Measurements from ENCODE around the gene CYTH3. TPM values are rescaled to one million over a fixed set of nuclear protein-coding genes. Genes with fewer than 3 reads are reported as not detected.

CYTH3 gene
- total and polyA plus RNA-seq, 5 donors: 23.5 to 40.2 (median 29.1) TPM

GRCh38 chr7:6164491-6164890, 107.9 kb downstream of the CYTH3 start:
- Histone ChIP-seq H3K9me3 (ENCODE audit: control insufficient read depth, low read length) (no peaks in the 10 kb centered on the region), H3K27me3 (ENCODE audit: control insufficient read depth, insufficient read depth) (no peaks in the 10 kb centered on the region), H3K27ac (ENCODE audit: low read length) (no peak overlapping the region), H3K4me3 (ENCODE audit: low read length) (no peak overlapping the region), H3K4me1 (ENCODE audit: control insufficient read depth, insufficient read depth, low read length) (peaks cover 4% of the 10 kb centered on the region)
- intact Hi-C loops (cut with DNase I): loop anchor here in 3 of 4 donors (5.0 to 10.0 kb wide), 4 partner anchors 60 to 158 kb away; partner anchors contain the start of gene CYTH3 (in 1 of the 3)
- WGBS: 77% methylated on average over 28 of the region's 28 CpGs
- peak in 2 of 3 donors; percentile 53 to 70 for DNase-seq
- ATAC-seq: no peak

GRCh38 chr7:6164010-6164409, 108.4 kb downstream of the CYTH3 start:
- peak in 1 of 3 donors; percentile 40 for DNase-seq
- no peaks in the 10 kb centered on the region for H3K27me3 ChIP-seq (ENCODE audit: control insufficient read depth, insufficient read depth)
- intact Hi-C loops (cut with DNase I): loop anchor here in 3 of 4 donors (5.0 to 10.0 kb wide), 4 partner anchors 61 to 158 kb away; partner anchors contain the start of gene CYTH3 (in 1 of the 3)
- H3K4me3 ChIP-seq (ENCODE audit: low read length): no peak overlapping the region
- no peak for ATAC-seq
- peaks cover 4% of the 10 kb centered on the region for H3K4me1 ChIP-seq (ENCODE audit: control insufficient read depth, insufficient read depth, low read length)
- H3K27ac ChIP-seq (ENCODE audit: low read length): no peak overlapping the region
- WGBS: 84% methylated on average over 7 of the region's 7 CpGs
- H3K9me3 ChIP-seq (ENCODE audit: control insufficient read depth, low read length): no peaks in the 10 kb centered on the region

- H3K4me1 ChIP-seq (ENCODE audit: control insufficient read depth, insufficient read depth, low read length): peaks cover 4% of the 10 kb centered on the region
- intact Hi-C loops (cut with DNase I): loop anchor here in 3 of 4 donors (5.0 to 10.0 kb wide), 4 partner anchors 61 to 159 kb away; partner anchors contain the start of gene CYTH3 (in 1 of the 3)
- no peaks in the 10 kb centered on the region for H3K9me3 ChIP-seq (ENCODE audit: control insufficient read depth, low read length)
- no peak overlapping the region for H3K4me3 ChIP-seq (ENCODE audit: low read length)
- no peak overlapping the region for H3K27ac ChIP-seq (ENCODE audit: low read length)
- H3K27me3 ChIP-seq (ENCODE audit: control insufficient read depth, insufficient read depth): no peaks in the 10 kb centered on the region
- 95% methylated on average over 17 of the region's 17 CpGs for WGBS
- peak in 1 of 3 donors; percentile 47 for DNase-seq
- no peak for ATAC-seq
Measured at GRCh38 chr7:6163402-6163801, 109.0 kb downstream of the CYTH3 start.

GRCh38 chr7:6162650-6163366, 109.6 kb downstream of the CYTH3 start:
- no peak for ATAC-seq
- intact Hi-C loops (cut with DNase I): loop anchor here in 3 of 4 donors (5.0 to 10.0 kb wide), 4 partner anchors 62 to 159 kb away; partner anchors contain the start of gene CYTH3 (in 1 of the 3)
- 81% methylated on average over 18 of the region's 18 CpGs for WGBS
- peak in 1 of 3 donors; percentile 47 for DNase-seq
- Histone ChIP-seq H3K9me3 (ENCODE audit: control insufficient read depth, low read length) (no peaks in the 10 kb centered on the region), H3K27ac (ENCODE audit: low read length) (peak overlapping the region; percentile 49), H3K4me3 (ENCODE audit: low read length) (no peak overlapping the region), H3K27me3 (ENCODE audit: control insufficient read depth, insufficient read depth) (no peaks in the 10 kb centered on the region), H3K4me1 (ENCODE audit: control insufficient read depth, insufficient read depth, low read length) (peaks cover 4% of the 10 kb centered on the region)

- Histone ChIP-seq H3K4me3 (ENCODE audit: low read length) (no peak overlapping the region), H3K4me1 (ENCODE audit: control insufficient read depth, insufficient read depth, low read length) (peaks cover 4% of the 10 kb centered on the region), H3K9me3 (ENCODE audit: control insufficient read depth, low read length) (no peaks in the 10 kb centered on the region), H3K27ac (ENCODE audit: low read length) (peak overlapping the region; percentile 49), H3K27me3 (ENCODE audit: control insufficient read depth, insufficient read depth) (no peaks in the 10 kb centered on the region)
- 25% methylated on average over 8 of the region's 8 CpGs for WGBS
- intact Hi-C loops (cut with DNase I): loop anchor here in 3 of 4 donors (5.0 to 10.0 kb wide), 4 partner anchors 63 to 160 kb away; partner anchors contain the start of gene CYTH3 (in 1 of the 3)
- ATAC-seq (peak; percentile 82 to 86), DNase-seq (peak; percentile 85 to 91 (median 91))
Measured at GRCh38 chr7:6162331-6162620, 110.1 kb downstream of the CYTH3 start.

DNA sequence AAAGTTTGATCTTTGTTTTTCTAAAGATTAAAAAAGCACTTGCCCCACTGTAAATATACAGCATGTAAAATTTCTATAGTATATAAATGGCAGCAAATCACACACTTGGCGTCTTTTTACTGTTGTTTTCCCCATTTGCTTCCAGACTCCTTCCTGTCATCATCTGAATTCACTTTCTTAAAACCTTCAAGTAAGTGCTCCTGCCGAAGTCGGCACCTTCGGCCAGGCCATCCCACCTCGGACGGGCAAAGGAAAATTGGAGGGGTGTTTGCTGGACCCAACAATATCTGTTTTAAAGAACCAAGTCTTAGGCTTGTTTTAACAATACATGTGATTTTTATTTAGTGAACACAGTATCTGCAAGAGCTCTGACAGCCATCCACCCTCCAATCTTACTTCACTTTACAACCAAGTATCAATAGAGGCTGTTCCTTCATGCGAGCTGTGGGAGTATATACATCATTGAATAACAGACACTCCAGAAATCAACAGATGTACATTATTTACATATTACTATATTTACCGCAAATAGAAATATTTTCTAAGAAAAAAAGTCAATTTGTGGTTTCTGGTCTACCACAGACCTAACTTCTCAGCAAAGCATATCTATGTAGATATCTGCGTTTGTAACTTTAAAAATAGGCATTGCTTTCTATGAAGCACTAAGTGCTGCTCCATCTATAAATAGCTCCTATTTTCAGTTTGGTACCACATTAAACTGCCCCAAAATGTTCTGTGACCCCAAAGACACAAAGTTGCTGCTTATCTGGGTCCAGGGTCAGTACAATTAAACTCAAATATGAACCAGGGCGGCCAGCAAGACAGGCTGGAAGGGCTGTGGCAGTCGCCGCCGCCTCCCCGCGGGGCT, 110.7 kb downstream of the CYTH3 start:
- Histone ChIP-seq H3K27ac (ENCODE audit: low read length) (peak overlapping the region; percentile 49), H3K4me3 (ENCODE audit: low read length) (no peak overlapping the region), H3K9me3 (ENCODE audit: control insufficient read depth, low read length) (no peaks in the 10 kb centered on the region), H3K4me1 (ENCODE audit: control insufficient read depth, insufficient read depth, low read length) (peaks cover 4% of the 10 kb centered on the region), H3K27me3 (ENCODE audit: control insufficient read depth, insufficient read depth) (no peaks in the 10 kb centered on the region)
- 50% methylated on average over 15 of the region's 15 CpGs for WGBS
- intact Hi-C loops (cut with DNase I): loop anchor here (2.0 to 10.0 kb wide), 6 partner anchors 63 to 163 kb away; partner anchors contain the start of gene CYTH3 (in 1 of the 4)
- DNase-seq (no peak), ATAC-seq (no peak)

DNA sequence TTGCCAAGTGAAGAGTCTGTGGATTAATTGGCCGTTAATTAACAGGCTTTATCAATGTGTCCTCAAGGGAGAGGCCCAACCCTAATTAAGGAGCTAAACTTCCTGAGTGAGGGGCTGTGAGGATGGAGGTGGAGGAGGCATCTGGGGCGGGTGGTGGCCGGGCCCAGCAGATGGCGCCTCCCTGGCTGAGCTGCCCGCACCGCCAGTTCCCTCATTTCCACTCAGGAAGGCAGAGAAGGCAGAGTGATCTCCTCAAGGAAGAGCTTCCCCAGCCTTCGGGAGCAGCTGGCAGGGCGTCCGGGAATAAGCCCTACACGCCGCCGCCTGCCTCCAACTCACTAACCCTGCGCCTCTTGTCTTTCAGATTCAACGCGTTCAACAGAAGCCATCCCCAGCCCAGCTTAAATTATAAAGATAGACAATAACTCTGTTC, 112.2 kb downstream of the CYTH3 start:
- Histone ChIP-seq H3K4me3 (ENCODE audit: low read length) (no peak overlapping the region), H3K9me3 (ENCODE audit: control insufficient read depth, low read length) (no peaks in the 10 kb centered on the region), H3K27ac (ENCODE audit: low read length) (no peak overlapping the region), H3K4me1 (ENCODE audit: control insufficient read depth, insufficient read depth, low read length) (peaks cover 4% of the 10 kb centered on the region), H3K27me3 (ENCODE audit: control insufficient read depth, insufficient read depth) (no peaks in the 10 kb centered on the region)
- 12% methylated on average over 15 of the region's 15 CpGs for WGBS
- DNase-seq (peak; percentile 82 to 91 (median 88)), ATAC-seq (peak; percentile 68 to 71)
- intact Hi-C loops (cut with DNase I): loop anchor here (2.0 to 10.0 kb wide), 6 partner anchors 65 to 165 kb away; partner anchors contain the start of gene CYTH3 (in 1 of the 4)

DNA sequence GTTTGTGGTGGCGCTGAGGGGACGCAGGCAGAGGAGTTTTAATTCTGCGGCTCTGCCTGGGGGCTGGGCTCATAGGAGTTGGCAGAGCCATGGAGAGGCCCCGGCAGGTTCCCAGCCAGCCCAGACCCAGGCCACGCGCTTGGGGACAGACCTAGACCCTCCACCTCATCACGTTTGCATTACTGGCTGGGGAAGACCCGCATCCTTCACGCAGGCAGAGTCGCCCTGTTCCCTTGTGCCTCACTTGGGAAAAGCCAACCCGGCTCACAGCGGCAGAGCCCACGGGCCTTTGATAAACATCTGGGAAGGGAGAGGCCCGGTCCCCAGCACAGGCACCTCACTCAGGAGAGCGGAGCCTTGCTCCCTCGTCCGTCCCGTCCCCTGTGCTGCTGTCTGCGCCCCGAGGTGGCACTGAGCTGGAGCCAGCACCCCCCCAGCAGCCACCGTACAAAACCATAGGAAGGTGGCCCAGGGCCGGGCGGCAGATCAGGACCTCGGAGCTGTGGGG, 112.8 kb downstream of the CYTH3 start:
- peak; percentile 2 to 3 for ATAC-seq
- intact Hi-C loops (cut with DNase I): loop anchor here (2.0 to 10.0 kb wide), 6 partner anchors 65 to 165 kb away; partner anchors contain the start of gene CYTH3 (in 1 of the 4)
- Histone ChIP-seq H3K9me3 (ENCODE audit: control insufficient read depth, low read length) (no peaks in the 10 kb centered on the region), H3K4me3 (ENCODE audit: low read length) (no peak overlapping the region), H3K27ac (ENCODE audit: low read length) (no peak overlapping the region), H3K27me3 (ENCODE audit: control insufficient read depth, insufficient read depth) (no peaks in the 10 kb centered on the region), H3K4me1 (ENCODE audit: control insufficient read depth, insufficient read depth, low read length) (peaks cover 4% of the 10 kb centered on the region)
- peak in 1 of 3 donors; percentile 60 for DNase-seq
- 38% methylated on average over 24 of the region's 24 CpGs for whole genome bisulfite sequencing

DNA sequence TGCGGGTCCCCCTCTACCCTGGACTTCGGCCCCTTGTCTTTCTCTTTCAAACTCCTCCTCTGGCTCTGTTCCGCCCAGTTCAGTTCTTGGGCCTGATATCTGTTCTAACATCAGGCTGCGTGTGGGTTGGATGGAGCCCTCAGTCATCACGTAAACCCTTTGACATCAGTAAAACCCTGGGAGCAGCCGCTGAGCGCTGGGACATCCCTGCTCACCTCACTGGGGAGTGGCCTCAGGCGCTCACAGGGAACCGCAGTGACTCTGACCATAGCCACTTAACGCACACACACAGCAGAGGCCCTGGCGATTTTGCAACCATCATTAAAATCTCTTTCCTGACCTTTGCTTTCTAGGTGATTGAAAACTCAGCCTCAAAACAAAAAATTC, 113.3 kb downstream of the CYTH3 start:
- 83% methylated on average over 11 of the region's 11 CpGs for WGBS
- peak in 1 of 3 donors; percentile 51 for DNase-seq
- Histone ChIP-seq H3K27ac (ENCODE audit: low read length) (no peak overlapping the region), H3K27me3 (ENCODE audit: control insufficient read depth, insufficient read depth) (no peaks in the 10 kb centered on the region), H3K4me3 (ENCODE audit: low read length) (no peak overlapping the region), H3K9me3 (ENCODE audit: control insufficient read depth, low read length) (no peaks in the 10 kb centered on the region), H3K4me1 (ENCODE audit: control insufficient read depth, insufficient read depth, low read length) (peaks cover 4% of the 10 kb centered on the region)
- ATAC-seq: no peak
- intact Hi-C loops (cut with DNase I): no loop called here

- intact Hi-C loops (cut with DNase I): no loop called here
- Histone ChIP-seq H3K27me3 (ENCODE audit: control insufficient read depth, insufficient read depth) (no peaks in the 10 kb centered on the region), H3K4me3 (ENCODE audit: low read length) (no peak overlapping the region), H3K9me3 (ENCODE audit: control insufficient read depth, low read length) (no peaks in the 10 kb centered on the region), H3K27ac (ENCODE audit: low read length) (no peak overlapping the region), H3K4me1 (ENCODE audit: control insufficient read depth, insufficient read depth, low read length) (peaks cover 4% of the 10 kb centered on the region)
- DNase-seq (peak in 1 of 3 donors; percentile 42), ATAC-seq (no peak)
- 88% methylated on average over 29 of the region's 29 CpGs for WGBS
Measured at GRCh38 chr7:6158424-6159096, 113.9 kb downstream of the CYTH3 start.

Measured in right cardiac atrium (tissue), 5 donors.